Stimulated activated CD8-positive, alpha-beta memory T cell treated with anti-CD3 and anti-CD28 coated beads, Interleukin-12 subunit alpha, Interleukin-12 subunit beta, amount 100 ng/mL, for 24 hours (primary cell): Measurements from ENCODE around the gene CEP250.
"Not testable (repeated sequence)": the region's sequence is repeated elsewhere in the genome, so short reads cannot be mapped to it uniquely, and the experiment has no call there.

Experiments
- DNase-seq: peaks from one replicate; pipeline ENCODE4 v3.0.0-alpha.2; 2020; ENCODE audit errors: extremely low read depth

Gene CEP250

DNA sequence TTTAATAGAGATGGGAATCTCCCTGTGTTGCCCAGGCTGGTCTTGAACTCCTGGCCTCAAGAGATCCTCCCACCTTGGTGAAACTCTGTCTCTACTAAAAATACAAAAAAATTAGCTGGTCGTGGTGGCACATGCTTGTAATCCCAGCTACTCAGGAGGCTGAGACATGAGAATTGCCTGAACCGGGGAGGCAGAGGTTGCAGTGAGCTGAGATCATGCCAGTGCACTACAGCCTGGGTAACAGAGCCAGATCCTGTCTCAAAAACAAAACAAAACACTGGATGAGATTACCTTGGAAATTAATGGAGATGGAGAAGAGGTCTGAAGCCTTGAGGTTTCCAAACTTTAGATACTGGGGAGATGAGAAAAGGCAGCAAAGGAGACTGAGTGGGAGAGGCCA is 2.1 kb downstream of the CEP250 start:
- not testable (repeated sequence) for DNase-seq

DNA sequence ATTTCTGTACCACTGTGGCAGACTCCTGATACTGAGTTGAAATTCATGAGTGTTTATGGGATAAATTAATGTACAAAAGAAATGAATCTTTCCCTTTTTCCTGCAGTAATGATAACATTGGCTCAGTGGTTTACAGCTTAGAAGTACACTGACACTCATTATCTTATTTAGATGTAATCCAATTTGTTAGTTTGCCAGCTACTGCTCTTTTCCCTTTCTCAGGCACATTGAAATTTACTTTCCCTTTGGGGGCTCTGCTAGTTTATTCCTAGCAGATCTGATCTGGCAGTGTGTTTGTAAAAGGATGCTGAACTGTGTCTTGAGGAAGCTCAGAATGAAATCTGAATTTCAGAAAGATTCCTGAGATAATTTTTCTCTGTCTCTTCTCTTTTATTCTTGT is 3.0 kb downstream of the CEP250 start:
- DNase-seq = no peak

DNA sequence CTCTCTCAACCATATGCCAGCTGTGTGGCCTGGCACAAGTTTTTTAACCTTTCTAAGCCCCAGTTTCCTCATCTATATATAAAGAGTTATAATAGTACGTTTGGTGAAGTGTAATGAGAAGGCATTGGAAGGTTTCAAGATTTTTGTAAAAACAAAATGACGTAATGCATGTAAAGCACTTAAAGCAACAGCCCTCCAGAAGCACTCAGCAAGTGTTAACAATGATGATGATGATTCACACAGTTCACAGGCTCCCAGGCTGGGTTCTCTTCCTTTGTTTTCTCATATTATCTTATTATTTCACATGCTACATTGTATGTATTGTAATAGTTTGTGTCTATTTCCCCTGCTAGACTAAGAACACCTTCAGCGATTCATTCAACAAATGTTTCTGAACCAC is 6.2 kb downstream of the CEP250 start:
- DNase-seq = no peak

DNA sequence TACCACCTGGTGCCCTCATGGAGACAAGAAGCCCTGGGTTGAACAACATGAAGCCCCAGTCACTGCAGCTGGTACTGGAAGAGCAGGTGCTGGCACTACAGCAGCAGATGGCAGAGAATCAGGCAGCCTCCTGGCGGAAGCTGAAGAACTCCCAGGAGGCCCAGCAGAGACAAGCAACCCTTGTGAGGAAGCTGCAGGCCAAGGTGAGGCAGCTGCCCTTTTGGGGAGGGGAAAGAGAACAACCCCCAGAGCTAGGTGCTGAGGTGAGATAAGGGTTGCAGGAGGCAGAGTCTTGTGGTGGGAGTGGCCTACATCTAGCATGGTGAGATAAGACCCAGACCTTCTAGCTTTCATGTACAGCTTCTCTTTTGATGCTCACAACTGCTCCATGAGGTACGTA is 7.0 kb downstream of the CEP250 start:
- no peak for DNase-seq

- DNase-seq = no peak
Observed at GRCh38 chr20:35463455-35464300, 8.3 kb downstream of the CEP250 start.

DNA sequence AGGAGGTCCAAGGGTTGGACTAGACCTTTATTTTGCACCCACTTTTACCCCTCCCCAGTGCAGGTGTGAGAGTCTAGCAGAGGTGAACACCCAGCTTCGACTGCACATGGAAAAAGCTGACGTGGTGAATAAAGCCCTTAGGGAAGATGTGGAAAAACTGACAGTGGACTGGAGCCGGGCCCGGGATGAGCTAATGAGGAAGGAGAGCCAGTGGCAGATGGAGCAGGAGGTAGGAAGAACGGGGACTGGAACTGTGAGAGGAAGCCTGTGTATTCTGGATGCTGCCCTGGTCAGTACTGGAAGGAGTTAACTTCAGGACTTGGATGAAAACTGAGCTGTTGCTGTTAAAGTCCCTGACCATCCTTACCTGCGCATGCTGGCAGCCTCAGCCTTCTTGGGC is 10.6 kb downstream of the CEP250 start:
- DNase-seq = no peak

DNA sequence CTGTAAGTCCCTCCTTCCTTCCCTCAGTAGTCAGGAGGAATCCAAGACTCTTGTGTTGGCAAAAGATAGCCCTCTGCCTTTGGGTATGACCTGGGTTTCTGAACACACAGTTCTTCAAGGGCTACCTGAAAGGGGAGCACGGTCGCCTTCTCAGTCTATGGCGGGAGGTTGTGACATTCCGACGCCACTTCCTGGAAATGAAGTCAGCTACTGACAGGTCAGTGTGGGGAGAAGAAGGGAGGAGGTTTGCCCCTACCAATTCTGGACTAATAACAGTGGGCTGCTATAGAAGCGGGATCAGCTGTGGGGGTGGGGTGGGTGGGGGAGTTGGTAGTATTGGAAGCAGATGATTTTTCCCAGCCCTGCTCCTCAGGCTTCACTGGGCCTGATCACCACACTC is 11.5 kb downstream of the CEP250 start:
- no peak for DNase-seq

DNA sequence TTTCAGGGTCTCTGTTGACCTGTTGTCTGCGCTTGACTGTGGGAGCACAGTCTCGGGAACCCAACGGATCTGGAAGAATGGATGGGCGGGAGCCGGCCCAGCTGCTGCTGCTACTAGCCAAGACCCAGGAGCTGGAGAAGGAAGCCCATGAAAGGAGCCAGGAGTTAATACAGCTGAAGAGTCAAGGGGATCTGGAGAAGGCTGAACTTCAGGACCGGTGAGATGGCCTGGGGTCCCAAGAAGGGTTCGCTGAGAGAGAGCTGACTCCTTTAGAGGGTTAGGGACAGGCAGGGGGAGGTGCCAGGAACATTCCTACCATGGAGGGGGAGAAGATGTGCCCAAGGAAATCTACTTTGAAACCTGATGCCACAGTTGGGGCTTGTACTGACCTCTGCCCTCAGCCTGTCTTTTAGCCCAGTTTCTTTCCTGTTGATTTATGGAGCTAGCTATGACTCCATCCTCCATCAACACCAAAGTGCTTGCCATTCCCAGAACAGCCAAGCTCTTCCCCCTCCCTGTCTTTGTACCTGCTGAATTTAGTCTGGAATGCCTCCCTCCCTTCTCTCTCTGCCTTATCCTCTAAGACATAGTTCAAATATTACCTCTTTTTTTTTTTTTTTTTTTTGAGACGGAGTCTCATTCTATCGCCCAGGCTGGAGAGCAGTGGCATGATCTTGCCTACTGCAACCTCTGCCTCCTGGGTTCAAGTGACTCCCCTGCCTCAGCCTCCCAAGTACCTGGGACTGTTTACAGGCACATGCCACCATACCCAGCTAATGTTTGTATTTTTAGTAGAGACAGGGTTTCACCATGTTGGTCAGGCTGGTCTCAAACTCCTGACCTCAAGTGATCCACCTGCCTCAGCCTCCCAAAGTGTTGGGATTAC is 12.2 kb downstream of the CEP250 start:
- DNase-seq = no peak

GRCh38 chr20:35468671-35469334 is 13.4 kb downstream of the CEP250 start:
- DNase-seq = no peak

DNA sequence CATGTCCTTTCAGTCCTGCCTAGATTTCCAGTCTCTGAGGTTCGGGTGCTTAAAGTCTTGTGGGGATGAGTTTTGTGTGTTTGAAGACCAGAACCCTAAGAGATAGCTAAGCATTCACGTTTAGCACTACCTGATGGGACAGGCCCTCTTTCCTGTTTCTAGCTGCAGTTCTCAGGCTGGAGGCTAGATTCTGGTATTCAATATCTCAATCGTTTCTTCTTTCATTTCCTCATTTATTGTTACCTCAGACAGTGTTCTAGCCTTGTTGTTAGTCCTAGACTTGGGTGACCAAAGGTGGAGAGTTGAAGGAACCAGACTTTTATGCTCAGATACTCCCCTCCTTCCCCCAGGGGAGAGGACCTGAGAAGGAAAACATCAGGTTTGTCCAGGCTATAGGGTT is 16.8 kb downstream of the CEP250 start:
- DNase-seq = no peak

GRCh38 chr20:35473684-35474083 is 18.3 kb downstream of the CEP250 start:
- DNase-seq = no peak

- no peak for DNase-seq
Observed at GRCh38 chr20:35474303-35474871, 19.0 kb downstream of the CEP250 start.

- DNase-seq = no peak
Observed at GRCh38 chr20:35476288-35476687, 20.9 kb downstream of the CEP250 start.

GRCh38 chr20:35478804-35479472 is 23.5 kb downstream of the CEP250 start:
- DNase-seq = no peak

- DNase-seq = no peak
Observed at GRCh38 chr20:35479798-35480197, 24.4 kb downstream of the CEP250 start.

GRCh38 chr20:35487479-35487878 is 32.1 kb downstream of the CEP250 start:
- DNase-seq = no peak

GRCh38 chr20:35489717-35490116 is 34.3 kb downstream of the CEP250 start:
- no peak for DNase-seq

GRCh38 chr20:35490736-35491181 is 35.4 kb downstream of the CEP250 start:
- DNase-seq = peak; percentile 22

- no peak for DNase-seq
Observed at GRCh38 chr20:35491823-35492222, 36.4 kb downstream of the CEP250 start.

DNA sequence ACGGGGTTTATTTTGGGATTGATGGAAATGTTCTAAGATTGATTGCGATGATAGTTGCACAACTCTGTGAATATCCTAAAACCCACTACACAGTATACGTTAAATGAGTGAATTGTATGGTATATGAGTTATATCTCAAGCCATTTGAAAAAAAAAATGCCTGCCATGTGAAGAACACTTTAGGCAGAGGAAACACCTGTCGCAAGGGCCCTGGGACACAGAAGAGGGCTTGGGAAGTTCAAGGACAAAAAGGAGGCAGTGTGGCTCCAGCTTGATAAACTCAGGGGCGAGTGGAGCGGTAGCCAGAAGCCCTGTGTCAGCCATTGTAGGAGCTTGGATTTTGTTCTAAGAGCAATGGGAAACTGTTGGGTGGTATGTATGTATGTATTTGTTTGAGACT is 37.0 kb downstream of the CEP250 start:
- no peak for DNase-seq

- no peak for DNase-seq
Observed at GRCh38 chr20:35496481-35496880, 41.1 kb downstream of the CEP250 start.
